GM10847 (cell line): ENCODE data around the gene CMYA5.

ENCODE experiments used
- POLR2A ChIP-seq: IDR thresholded peaks from 2 replicates; pipeline ENCODE4 v1.6.1; 2011; ENCODE audit not compliant: insufficient read length; ENCODE audit errors: extremely low read depth

CMYA5 gene

GRCh38 chr5:79736528-79737514, 47.2 kb downstream of the CMYA5 start:
- TF ChIP-seq POLR2A = no peak

GRCh38 chr5:79738349-79738748, 48.7 kb downstream of the CMYA5 start:
- TF ChIP-seq POLR2A = no peak

GRCh38 chr5:79742549-79743136, 53.0 kb downstream of the CMYA5 start:
- TF ChIP-seq POLR2A = no peak

GRCh38 chr5:79743846-79744605, 54.4 kb downstream of the CMYA5 start:
- TF ChIP-seq POLR2A = no peak

- no peak for TF ChIP-seq POLR2A
These were observed 55.6 kb downstream of the CMYA5 start for GRCh38 chr5:79745255-79745654.

GRCh38 chr5:79746642-79747569, 57.3 kb downstream of the CMYA5 start:
- TF ChIP-seq POLR2A = no peak

- TF ChIP-seq POLR2A = no peak
These were observed 61.2 kb downstream of the CMYA5 start for GRCh38 chr5:79750611-79751510.

GRCh38 chr5:79753092-79753491, 63.5 kb downstream of the CMYA5 start:
- TF ChIP-seq POLR2A = no peak

- TF ChIP-seq POLR2A = no peak
These were observed 64.4 kb downstream of the CMYA5 start for GRCh38 chr5:79753877-79754645.

GRCh38 chr5:79754865-79755555, 65.4 kb downstream of the CMYA5 start:
- TF ChIP-seq POLR2A = no peak

GRCh38 chr5:79756076-79756475, 66.4 kb downstream of the CMYA5 start:
- no peak for TF ChIP-seq POLR2A

GRCh38 chr5:79759436-79759835, 69.8 kb downstream of the CMYA5 start:
- no peak for TF ChIP-seq POLR2A
